ENCODE measurements around the gene MAEA. TPM values are rescaled to one million over a fixed set of nuclear protein-coding genes. Genes with fewer than 3 reads are reported as not detected.

The MAEA gene
- total and polyA plus RNA-seq, 11 donors, result 38.1 to 57.2 (median 45.1) TPM

DNA sequence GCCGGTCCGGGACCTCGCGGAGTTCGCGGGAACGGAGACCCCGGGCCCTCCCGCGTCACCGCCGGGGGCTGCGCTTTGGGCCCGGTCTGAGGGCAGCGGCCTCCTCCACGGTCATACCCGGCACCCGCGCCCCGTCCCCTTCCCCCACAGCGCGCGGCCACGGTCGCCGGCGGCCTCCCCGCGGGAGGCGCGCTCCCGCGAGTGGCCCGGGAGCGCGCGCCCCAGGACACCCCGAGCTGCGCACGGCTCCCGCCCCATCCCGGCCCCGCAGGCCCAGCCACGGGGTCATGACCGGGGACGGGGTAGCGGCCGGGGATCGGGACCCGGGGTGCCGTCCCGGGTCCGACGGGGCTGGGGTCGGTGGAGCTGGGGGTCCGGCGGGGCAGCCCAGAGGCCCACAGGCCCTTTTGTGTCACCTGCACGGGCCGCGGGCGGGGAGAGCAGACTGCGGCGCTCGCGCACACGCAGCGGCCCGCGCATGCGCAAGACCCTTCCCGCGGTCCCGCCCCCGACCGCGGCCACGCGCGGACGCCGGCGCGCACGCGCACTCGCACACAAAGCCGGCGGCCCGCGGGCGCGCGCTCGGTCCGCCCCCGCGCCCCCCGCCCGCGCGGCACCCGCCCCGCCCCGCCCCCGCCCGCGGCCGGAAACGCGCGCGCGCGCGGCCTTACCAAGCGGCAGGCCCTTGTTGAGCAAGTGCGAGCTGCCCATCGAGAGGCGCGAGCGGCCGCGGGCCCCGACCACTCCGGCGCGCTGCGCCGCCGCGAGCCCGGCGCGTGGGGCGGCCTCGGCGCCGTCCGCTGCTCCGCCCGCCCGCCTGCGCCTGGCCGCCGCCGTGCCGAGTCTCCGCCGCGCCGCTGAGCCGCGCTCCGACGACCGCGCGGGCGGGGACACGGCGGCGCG, 41.2 kb upstream of the MAEA start, which contains the start of gene CTBP1:
Gene CTBP1, minus strand, starts transcription at position 886 of the 903 bp plus-strand sequence. CDS start 7,799 bp downstream, outside the sequence.
- intact Hi-C loops (cut with DNase I), result loop anchor here in 7 of 10 donors (1.0 to 10.0 kb wide), 9 partner anchors 36 to 99 kb away; partner anchors contain the start of genes UVSSA (in 3 of the 7) and MAEA (in 1 of the 7)
- Histone ChIP-seq H3K27me3 (no peaks in the 10 kb centered on the region), H3K4me1 (peaks cover 7 to 62% (median 56%) of the 10 kb centered on the region in 12 donors), H3K36me3 (peaks cover 0 to 8% (median 0%) of the 10 kb centered on the region in 9 donors), H3K27ac (peak within 1 kb of the TSS; percentile 94 to 100 (median 98)), H3K4me3 (peak within 1 kb of the TSS; percentile 70 to 98 (median 86)), H3K9me3 (no peaks in the 10 kb centered on the region)
- DNase-seq (peak; percentile 83 to 93 (median 87)), ATAC-seq (peak; percentile 26 to 84 (median 76))
- TF ChIP-seq, protein P1, sequence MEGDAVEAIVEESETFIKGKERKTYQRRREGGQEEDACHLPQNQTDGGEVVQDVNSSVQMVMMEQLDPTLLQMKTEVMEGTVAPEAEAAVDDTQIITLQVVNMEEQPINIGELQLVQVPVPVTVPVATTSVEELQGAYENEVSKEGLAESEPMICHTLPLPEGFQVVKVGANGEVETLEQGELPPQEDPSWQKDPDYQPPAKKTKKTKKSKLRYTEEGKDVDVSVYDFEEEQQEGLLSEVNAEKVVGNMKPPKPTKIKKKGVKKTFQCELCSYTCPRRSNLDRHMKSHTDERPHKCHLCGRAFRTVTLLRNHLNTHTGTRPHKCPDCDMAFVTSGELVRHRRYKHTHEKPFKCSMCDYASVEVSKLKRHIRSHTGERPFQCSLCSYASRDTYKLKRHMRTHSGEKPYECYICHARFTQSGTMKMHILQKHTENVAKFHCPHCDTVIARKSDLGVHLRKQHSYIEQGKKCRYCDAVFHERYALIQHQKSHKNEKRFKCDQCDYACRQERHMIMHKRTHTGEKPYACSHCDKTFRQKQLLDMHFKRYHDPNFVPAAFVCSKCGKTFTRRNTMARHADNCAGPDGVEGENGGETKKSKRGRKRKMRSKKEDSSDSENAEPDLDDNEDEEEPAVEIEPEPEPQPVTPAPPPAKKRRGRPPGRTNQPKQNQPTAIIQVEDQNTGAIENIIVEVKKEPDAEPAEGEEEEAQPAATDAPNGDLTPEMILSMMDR (IDR thresholded peaks at IDR 0.05), result no peak
- TF ChIP-seq POLR2A (IDR thresholded peaks at IDR 0.05), result peak in 1 of 2 donors; percentile 60
- 1% methylated on average over 27 to 163 of the region's 163 CpGs; no CpG with 5 or more reads in 1 of the 4 donors for WGBS, 4 donors

DNA sequence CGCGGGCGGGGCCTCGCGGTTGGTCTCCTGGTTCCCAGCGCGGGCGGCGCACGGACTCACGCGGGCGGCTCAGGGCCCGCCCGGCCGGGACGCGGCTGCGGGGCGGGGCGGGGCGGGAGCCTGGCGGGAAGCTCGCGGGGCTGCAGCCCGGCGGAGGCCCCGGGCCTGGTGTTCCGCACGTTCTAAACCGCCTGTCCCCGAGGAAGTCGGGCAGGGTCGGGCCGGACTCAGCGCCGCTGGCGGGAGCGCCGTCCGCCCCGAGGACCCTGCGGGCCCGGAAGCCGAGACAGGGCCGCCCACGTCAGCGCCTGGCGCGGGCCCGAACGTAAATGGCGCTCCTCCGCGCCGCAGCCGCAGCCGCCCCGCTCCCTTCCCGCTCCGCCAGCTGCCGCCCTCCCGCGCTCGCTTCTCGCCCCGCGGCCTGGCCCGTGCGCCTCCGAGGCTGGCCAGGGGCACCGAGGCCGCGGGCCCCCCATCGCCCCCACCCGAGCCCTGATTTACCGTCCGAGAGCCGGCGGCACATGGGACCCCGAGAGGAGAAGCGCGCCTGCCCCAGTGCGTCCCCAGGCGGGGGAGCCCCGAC, 40.5 kb upstream of the MAEA start:
- peak overlapping the region; percentile 91 to 100 (median 98) for H3K27ac ChIP-seq
- H3K36me3 ChIP-seq, result peaks cover 0 to 8% (median 0%) of the 10 kb centered on the region in 9 donors
- H3K4me1 ChIP-seq, result peaks cover 7 to 54% (median 49%) of the 10 kb centered on the region in 12 donors
- ATAC-seq (peak; percentile 25 to 69 (median 68)), DNase-seq (peak; percentile 89 to 93 (median 91))
- peak overlapping the region; percentile 39 to 94 (median 78) for H3K4me3 ChIP-seq
- no peaks in the 10 kb centered on the region for H3K9me3 ChIP-seq
- peak in 1 of 2 donors; percentile 63 for TF ChIP-seq POLR2A (IDR thresholded peaks at IDR 0.05)
- TF ChIP-seq, protein P1 (IDR thresholded peaks at IDR 0.05), result peak in 1 of 12 donors; percentile 13
- intact Hi-C loops (cut with DNase I), result loop anchor here in 7 of 10 donors (1.0 to 10.0 kb wide), 9 partner anchors 37 to 98 kb away; partner anchors contain the start of genes UVSSA (in 3 of the 7) and MAEA (in 1 of the 7)
- H3K27me3 ChIP-seq, result no peaks in the 10 kb centered on the region
- 0% methylated on average over 6 to 86 of the region's 86 CpGs for WGBS, 4 donors

DNA sequence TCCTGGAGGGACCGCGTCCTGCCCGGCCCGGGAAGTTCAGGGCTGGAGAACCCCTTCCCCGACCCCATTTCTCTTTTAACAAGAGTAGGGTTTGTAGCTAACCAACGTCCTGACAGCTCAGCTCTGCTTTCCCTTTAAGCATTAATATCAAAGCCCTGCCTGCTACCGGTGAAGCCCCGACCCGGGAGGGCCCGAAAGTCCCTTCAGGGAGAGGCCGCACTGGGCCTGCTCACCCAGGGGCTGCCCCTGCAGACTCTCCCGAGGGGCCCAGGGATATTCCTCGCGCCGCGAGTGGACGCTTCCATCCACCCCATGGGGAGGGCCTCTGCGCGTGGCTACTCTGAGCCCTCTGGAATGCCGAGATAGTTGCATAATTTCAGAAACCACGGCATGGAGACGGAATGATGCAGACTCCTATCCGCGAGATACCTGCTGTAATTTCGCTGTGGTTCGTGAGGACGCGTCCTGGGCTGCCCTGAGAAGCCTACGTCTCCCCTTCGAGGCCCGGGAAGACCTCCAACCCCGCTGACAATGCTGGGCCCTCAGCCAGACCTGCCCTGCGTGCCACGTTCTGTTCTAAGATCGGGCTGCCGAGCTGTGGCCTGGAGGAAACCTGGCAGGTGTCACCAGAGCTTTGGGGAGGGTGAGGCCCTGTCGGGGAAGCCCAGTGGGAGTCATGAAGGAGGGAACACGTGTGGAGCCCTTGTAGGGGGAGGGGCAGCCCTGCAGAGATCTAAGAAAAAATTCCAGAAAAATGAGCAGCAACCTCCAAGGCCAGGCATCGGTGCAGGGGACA, 39.8 kb upstream of the MAEA start:
- DNase-seq (peak in 2 of 5 donors; percentile 28 to 71), ATAC-seq (peak; percentile 2 to 23 (median 16))
- intact Hi-C loops (cut with DNase I), result loop anchor here (1.0 to 10.0 kb wide), 12 partner anchors 37 to 97 kb away; partner anchors contain the start of genes UVSSA (in 5 of the 10) and MAEA (in 3 of the 10)
- Histone ChIP-seq H3K36me3 (peaks cover 0 to 8% (median 0%) of the 10 kb centered on the region in 9 donors), H3K4me3 (peak overlapping the region; percentile 39 to 94 (median 78)), H3K4me1 (peaks cover 7 to 47% (median 42%) of the 10 kb centered on the region in 12 donors), H3K27ac (peak overlapping the region; percentile 91 to 100 (median 98)), H3K27me3 (no peaks in the 10 kb centered on the region), H3K9me3 (no peaks in the 10 kb centered on the region)
- WGBS, 4 donors, result 19 to 31% (median 21%) methylated on average over 24 to 39 of the region's 39 CpGs
- TF ChIP-seq, protein P1 (IDR thresholded peaks at IDR 0.05), result peak in 1 of 12 donors; percentile 2
- TF ChIP-seq POLR2A (IDR thresholded peaks at IDR 0.05), result no peak
